Measurements from ENCODE around the gene THOP1. TPM values are rescaled to one million over a fixed set of nuclear protein-coding genes. Genes with fewer than 3 reads are reported as not detected.

The THOP1 gene
- total and polyA plus RNA-seq, 11 donors, result 36.8 to 114 (median 44.3) TPM

DNA sequence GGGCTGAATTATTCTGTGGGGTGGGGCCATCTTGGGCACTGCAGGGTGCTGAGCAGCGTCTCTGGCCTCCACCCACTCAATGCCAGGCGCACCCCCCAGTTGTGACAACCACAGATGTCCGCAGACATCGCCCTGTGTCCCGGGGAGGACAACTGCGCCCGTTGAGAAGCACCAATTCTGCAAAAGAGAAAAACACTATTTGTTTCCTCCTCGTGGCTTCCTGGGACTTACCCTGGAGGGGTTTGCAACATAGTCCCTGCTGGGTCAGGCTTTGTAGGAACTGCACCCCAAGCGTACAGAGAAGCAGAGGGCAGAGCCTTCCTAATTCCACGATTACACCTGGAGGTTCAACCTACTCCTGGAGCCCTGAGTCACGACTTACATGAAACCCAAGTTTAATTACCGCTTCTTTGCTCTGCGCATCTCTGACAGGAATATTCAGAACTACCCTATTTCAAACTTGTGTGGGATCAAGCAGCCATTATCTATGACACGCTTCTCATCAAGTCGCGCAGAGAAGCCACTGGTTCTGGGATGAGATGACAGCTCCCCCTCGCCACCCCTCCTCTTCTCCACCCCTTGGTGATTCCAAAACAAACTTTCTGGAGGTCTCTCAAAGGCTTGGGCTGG lies 34.4 kb upstream of the THOP1 start:
- no peaks in the 10 kb centered on the region for H3K27me3 ChIP-seq
- DNase-seq, result no peak
- no peak overlapping the region for H3K4me3 ChIP-seq
- ATAC-seq, result no peak
- TF ChIP-seq, protein P1, sequence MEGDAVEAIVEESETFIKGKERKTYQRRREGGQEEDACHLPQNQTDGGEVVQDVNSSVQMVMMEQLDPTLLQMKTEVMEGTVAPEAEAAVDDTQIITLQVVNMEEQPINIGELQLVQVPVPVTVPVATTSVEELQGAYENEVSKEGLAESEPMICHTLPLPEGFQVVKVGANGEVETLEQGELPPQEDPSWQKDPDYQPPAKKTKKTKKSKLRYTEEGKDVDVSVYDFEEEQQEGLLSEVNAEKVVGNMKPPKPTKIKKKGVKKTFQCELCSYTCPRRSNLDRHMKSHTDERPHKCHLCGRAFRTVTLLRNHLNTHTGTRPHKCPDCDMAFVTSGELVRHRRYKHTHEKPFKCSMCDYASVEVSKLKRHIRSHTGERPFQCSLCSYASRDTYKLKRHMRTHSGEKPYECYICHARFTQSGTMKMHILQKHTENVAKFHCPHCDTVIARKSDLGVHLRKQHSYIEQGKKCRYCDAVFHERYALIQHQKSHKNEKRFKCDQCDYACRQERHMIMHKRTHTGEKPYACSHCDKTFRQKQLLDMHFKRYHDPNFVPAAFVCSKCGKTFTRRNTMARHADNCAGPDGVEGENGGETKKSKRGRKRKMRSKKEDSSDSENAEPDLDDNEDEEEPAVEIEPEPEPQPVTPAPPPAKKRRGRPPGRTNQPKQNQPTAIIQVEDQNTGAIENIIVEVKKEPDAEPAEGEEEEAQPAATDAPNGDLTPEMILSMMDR (IDR thresholded peaks at IDR 0.05), result no peak
- no peak for TF ChIP-seq POLR2A (IDR thresholded peaks at IDR 0.05)
- H3K27ac ChIP-seq, result no peak overlapping the region
- peaks cover 0 to 28% (median 25%) of the 10 kb centered on the region in 9 donors for H3K36me3 ChIP-seq
- no peaks in the 10 kb centered on the region for H3K9me3 ChIP-seq
- WGBS, 4 donors, result 70 to 79% (median 76%) methylated on average over 15 to 17 of the region's 17 CpGs
- intact Hi-C loops (cut with DNase I), result loop anchor here in 2 of 10 donors (5.0 kb wide), 2 partner anchors 104 to 109 kb away; no protein-coding TSS in a partner anchor
- H3K4me1 ChIP-seq, result peaks cover 0 to 6% (median 2%) of the 10 kb centered on the region in 12 donors

DNA sequence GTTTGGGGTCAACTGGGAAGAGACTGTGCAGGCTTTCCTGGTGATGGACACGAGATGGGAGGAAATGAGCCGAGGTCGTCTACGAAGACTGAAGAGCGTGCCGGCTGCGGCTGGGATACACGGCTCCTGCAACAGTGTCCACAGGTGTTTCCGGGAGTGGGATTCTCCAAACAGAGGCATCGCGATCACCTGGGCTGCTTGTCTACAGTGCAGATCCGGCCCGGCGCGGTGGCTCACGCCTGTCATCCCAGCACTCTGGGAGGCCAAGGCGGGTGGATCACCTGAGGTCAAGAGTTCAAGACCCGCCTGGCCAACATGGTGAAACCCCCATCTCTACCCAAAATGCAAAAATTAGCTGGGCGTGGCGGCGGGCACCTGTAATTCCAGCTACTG lies 33.9 kb upstream of the THOP1 start:
- intact Hi-C loops (cut with DNase I), result loop anchor here in 2 of 10 donors (5.0 kb wide), 2 partner anchors 104 to 109 kb away; no protein-coding TSS in a partner anchor
- no peak overlapping the region for H3K27ac ChIP-seq
- no peak overlapping the region for H3K4me3 ChIP-seq
- no peaks in the 10 kb centered on the region for H3K27me3 ChIP-seq
- peaks cover 0 to 33% (median 30%) of the 10 kb centered on the region in 9 donors for H3K36me3 ChIP-seq
- H3K9me3 ChIP-seq, result no peaks in the 10 kb centered on the region
- WGBS, 4 donors, result 83 to 91% (median 88%) methylated on average over 20 to 21 of the region's 21 CpGs
- peaks cover 0 to 6% (median 2%) of the 10 kb centered on the region in 12 donors for H3K4me1 ChIP-seq
- no peak for DNase-seq
- no peak for TF ChIP-seq POLR2A (IDR thresholded peaks at IDR 0.05)
- TF ChIP-seq, protein P1 (IDR thresholded peaks at IDR 0.05), result no peak
- no peak for ATAC-seq

DNA sequence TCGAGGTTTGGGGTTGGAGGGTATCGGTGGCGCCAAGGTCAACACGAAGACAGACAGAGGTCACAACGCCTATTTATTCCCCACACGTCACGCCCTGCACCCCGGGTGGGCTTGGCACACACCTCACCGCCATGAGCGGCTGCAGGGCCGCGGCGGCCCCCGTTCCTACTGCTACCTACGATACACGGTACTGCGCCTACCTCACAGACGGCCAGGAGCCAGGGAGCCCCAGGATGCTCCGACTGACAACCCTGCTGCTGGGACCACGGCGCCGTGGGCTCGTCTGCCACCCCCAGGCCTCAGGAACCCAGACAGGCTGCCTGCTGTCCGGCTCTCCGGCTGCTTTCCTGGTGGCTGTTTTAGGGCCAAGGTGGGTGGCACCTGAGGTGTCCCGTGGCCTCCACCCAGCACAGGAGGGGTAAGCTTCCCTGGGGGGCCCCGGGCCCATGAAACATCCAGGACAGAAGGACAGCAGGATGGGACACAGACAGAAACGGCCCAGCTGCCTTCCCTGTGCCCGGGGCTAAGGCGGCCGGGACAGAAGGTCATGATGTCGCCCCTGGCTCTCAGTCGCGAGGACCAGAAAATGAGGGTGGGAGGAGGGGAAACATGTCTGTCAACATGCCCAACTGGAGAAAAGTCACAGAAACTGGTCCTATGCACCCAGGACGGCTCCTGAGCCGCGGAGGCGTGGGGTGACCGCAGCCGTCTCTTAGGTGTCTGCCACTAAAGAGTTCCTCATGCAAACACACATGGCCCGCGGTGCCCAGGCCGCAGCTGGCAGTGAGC lies 30.4 kb upstream of the THOP1 start:
- DNase-seq, result no peak
- no peak overlapping the region for H3K27ac ChIP-seq
- no peaks in the 10 kb centered on the region for H3K27me3 ChIP-seq
- peaks cover 0 to 5% (median 0%) of the 10 kb centered on the region in 12 donors for H3K4me1 ChIP-seq
- no peak for ATAC-seq
- no peaks in the 10 kb centered on the region for H3K9me3 ChIP-seq
- H3K36me3 ChIP-seq, result peaks cover 0 to 66% (median 64%) of the 10 kb centered on the region in 9 donors
- intact Hi-C loops (cut with DNase I), result loop anchor here in 3 of 10 donors (2.0 to 5.0 kb wide), 3 partner anchors 102 to 113 kb away; no protein-coding TSS in a partner anchor
- no peak overlapping the region for H3K4me3 ChIP-seq
- no peak for TF ChIP-seq POLR2A (IDR thresholded peaks at IDR 0.05)
- 89 to 94% (median 93%) methylated on average over 41 to 43 of the region's 43 CpGs for WGBS, 4 donors

DNA sequence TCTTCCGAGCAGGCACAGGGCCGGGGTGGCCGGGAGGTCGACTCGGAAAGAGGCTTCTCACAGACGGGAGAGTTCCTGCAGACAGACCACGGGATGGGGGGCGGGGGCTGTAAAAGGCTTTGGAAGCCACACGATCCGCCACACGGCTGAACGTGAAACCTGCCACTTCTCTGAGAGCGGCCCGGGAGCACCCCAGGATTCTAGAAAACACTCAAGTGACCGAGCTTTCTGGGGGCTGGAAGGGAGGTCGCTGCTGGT lies 29.9 kb upstream of the THOP1 start:
- Histone ChIP-seq H3K9me3 (no peaks in the 10 kb centered on the region), H3K27me3 (no peaks in the 10 kb centered on the region), H3K4me1 (peaks cover 0 to 5% (median 0%) of the 10 kb centered on the region in 12 donors), H3K27ac (no peak overlapping the region), H3K36me3 (peaks cover 0 to 72% (median 68%) of the 10 kb centered on the region in 9 donors), H3K4me3 (no peak overlapping the region)
- WGBS, 4 donors, result 91 to 92% (median 92%) methylated on average over 12 to 16 of the region's 16 CpGs
- intact Hi-C loops (cut with DNase I), result loop anchor here in 1 of 10 donors (2.0 kb wide), 1 partner anchor 103 kb away; no protein-coding TSS in a partner anchor
- DNase-seq (no peak), ATAC-seq (no peak)
- no peak for TF ChIP-seq POLR2A (IDR thresholded peaks at IDR 0.05)
- TF ChIP-seq, protein P1 (IDR thresholded peaks at IDR 0.05), result no peak

All from heart left ventricle (tissue), 16 donors.